ENCODE results near the gene PHAX. TPM values are rescaled to one million over a fixed set of nuclear protein-coding genes. Genes with fewer than 3 reads are reported as not detected.

PHAX gene
- total RNA-seq, 6 donors from 2014 or later, result 22.7 to 66.6 (median 30.8) TPM

DNA sequence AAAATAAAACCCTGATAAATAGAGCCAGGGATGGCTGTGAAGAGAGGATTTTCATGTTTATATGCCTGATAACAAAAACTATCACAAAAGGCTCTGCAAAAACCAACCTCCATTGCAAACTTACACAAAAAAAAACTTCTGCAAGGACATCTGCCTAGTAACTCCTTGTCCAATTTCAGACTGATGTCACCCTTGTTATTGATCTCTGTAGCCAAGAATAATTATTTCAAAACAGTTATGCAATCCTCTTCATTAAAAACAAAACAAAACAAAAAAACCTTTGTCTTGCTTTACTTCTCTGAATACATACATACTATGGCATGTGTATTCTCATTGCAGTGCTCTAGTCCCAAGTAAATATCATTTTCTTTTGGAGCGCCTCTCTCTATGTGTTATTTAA is 49.7 kb downstream of the PHAX start:
- no peak for ATAC-seq (ENCODE audit: low FRiP score in 2 of 2)
- no peaks in the 10 kb centered on the region for H3K36me3 ChIP-seq
- WGBS, 2 donors, result 96 to 100% methylated on average over 1 of the region's 1 CpG

DNA sequence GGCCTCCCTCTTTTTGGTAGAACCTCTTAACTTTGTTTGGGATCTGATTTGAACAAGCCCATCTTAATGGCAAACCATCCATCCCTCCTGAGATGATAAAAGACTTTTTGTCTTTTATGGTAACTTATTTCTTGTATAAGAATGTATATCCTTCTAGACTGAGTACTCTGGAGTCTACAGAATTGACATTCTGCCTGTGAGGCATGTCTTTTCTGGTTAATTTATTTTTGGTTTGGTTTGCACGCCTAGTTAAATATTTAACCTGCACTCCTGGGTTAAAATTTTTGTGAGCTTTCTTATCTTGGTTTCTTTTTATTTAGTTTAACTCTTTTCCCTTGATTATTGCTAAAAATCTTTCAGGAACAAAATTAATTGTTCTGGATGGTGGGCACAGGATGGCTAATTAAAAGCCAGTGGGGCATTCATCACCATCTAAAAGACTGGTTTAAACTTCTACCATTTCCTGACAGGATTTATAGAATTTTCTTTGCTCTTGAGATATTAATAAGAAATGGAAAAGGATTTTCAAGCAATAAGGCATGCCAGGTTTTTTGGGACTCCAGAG is 50.3 kb downstream of the PHAX start:
- Histone ChIP-seq H3K9me3 (no peaks in the 10 kb centered on the region), H3K4me1 (peaks cover 0 to 2% (median 0%) of the 10 kb centered on the region in 4 donors), H3K36me3 (no peaks in the 10 kb centered on the region), H3K27me3 (no peaks in the 10 kb centered on the region), H3K27ac (no peak overlapping the region), H3K4me3 (no peak overlapping the region)
- TF ChIP-seq POLR2A (IDR thresholded peaks at IDR 0.05), result no peak
- TF ChIP-seq POLR2AphosphoS5 (IDR thresholded peaks at IDR 0.05), result no peak
- TF ChIP-seq CTCF (IDR thresholded peaks at IDR 0.05), result no peak
- no peak for TF ChIP-seq EP300 (IDR thresholded peaks at IDR 0.05)
- ATAC-seq (ENCODE audit: low FRiP score in 2 of 2), result no peak
- no peak for DNase-seq
- 76 to 84% methylated on average over 1 of the region's 1 CpG for WGBS, 2 donors

More for the DNA sequence above, 49.7 kb downstream of the PHAX start:
- Histone ChIP-seq H3K27ac (no peak overlapping the region), H3K4me3 (no peak overlapping the region), H3K9me3 (no peaks in the 10 kb centered on the region), H3K27me3 (no peaks in the 10 kb centered on the region), H3K4me1 (peaks cover 0 to 2% (median 0%) of the 10 kb centered on the region in 4 donors)
- TF ChIP-seq CTCF (IDR thresholded peaks at IDR 0.05) (no peak), POLR2AphosphoS5 (IDR thresholded peaks at IDR 0.05) (no peak), POLR2A (IDR thresholded peaks at IDR 0.05) (no peak)
- no peak for DNase-seq

GRCh38 chr5:126656401-126657007 is 55.8 kb downstream of the PHAX start:
- H3K4me3 ChIP-seq, result no peak overlapping the region
- no peaks in the 10 kb centered on the region for H3K27me3 ChIP-seq
- no peak overlapping the region for H3K27ac ChIP-seq
- peak in 1 of 2 donors; percentile 49 for ATAC-seq (ENCODE audit: low FRiP score in 2 of 2)
- DNase-seq, result no peak
- no peak for TF ChIP-seq POLR2AphosphoS5 (IDR thresholded peaks at IDR 0.05)
- TF ChIP-seq CTCF (IDR thresholded peaks at IDR 0.05), result peak; percentile 27 to 76 (median 62)
- no peak for TF ChIP-seq EP300 (IDR thresholded peaks at IDR 0.05)
- no peak for TF ChIP-seq POLR2A (IDR thresholded peaks at IDR 0.05)
- WGBS, 2 donors, result 1 to 4% methylated on average over 5 of the region's 5 CpGs
- no peaks in the 10 kb centered on the region for H3K4me1 ChIP-seq
- no peaks in the 10 kb centered on the region for H3K36me3 ChIP-seq
- H3K9me3 ChIP-seq, result no peaks in the 10 kb centered on the region

GRCh38 chr5:126658561-126658960 is 57.8 kb downstream of the PHAX start:
- no peaks in the 10 kb centered on the region for H3K9me3 ChIP-seq
- no peaks in the 10 kb centered on the region for H3K27me3 ChIP-seq
- no peak overlapping the region for H3K27ac ChIP-seq
- ATAC-seq (ENCODE audit: low FRiP score in 2 of 2) (no peak), DNase-seq (no peak)
- no peaks in the 10 kb centered on the region for H3K4me1 ChIP-seq
- 76 to 82% methylated on average over 5 of the region's 5 CpGs for WGBS, 2 donors
- no peaks in the 10 kb centered on the region for H3K36me3 ChIP-seq
- no peak overlapping the region for H3K4me3 ChIP-seq
- TF ChIP-seq CTCF (IDR thresholded peaks at IDR 0.05), result no peak
- no peak for TF ChIP-seq POLR2A (IDR thresholded peaks at IDR 0.05)
- no peak for TF ChIP-seq POLR2AphosphoS5 (IDR thresholded peaks at IDR 0.05)
